CD14-positive monocyte (primary cell): ENCODE measurements around the gene CGN. TPM values are rescaled to one million over a fixed set of nuclear protein-coding genes. Genes with fewer than 3 reads are reported as not detected.
A peak's percentile ranks its signal among the peaks of the same experiment; 100 is the strongest.

Experiments used
- DNase-seq, 3 donors: peaks; one replicate each; pipeline ENCODE4 v3.0.0-alpha.2; 2011 to 2022
- H2AFZ ChIP-seq: 2 replicates; pipeline ENCODE4 v1.6.0; 2012; ENCODE audit warnings: mild to moderate bottlenecking, low read depth, low read length, inconsistent platforms; ENCODE audit not compliant: insufficient read depth, poor library complexity, severe bottlenecking
- H3K27ac ChIP-seq, 2 donors: 1 replicate in 1 of 2; 2 replicates in 1 of 2; pipeline ENCODE4 v1.5.1; 2012 to 2013; ENCODE audit warnings: low read length in 2 of 2, control low read depth in 1 of 2, inconsistent platforms in 1 of 2, low read depth in 1 of 2, mild to moderate bottlenecking in 1 of 2
- H3K27me3 ChIP-seq, 2 donors: one replicate each; pipeline versions ENCODE4 v1.6.0 to v1.6.1; 2011 to 2013; ENCODE audit warnings: low read length in 2 of 2; ENCODE audit not compliant: control insufficient read depth in 2 of 2, insufficient read depth in 2 of 2
- H3K36me3 ChIP-seq, 2 donors: replicated peaks in 1 of 2; 1 replicate in 1 of 2; 2 replicates in 1 of 2; pipeline versions ENCODE4 v1.5.1 to v1.6.1; 2012 to 2013; ENCODE audit warnings: low read length in 2 of 2, control low read depth in 1 of 2, inconsistent platforms in 1 of 2, mild to moderate bottlenecking in 1 of 2; ENCODE audit not compliant: insufficient read depth in 2 of 2, control insufficient read depth in 1 of 2
- H3K4me1 ChIP-seq, 2 donors: 1 replicate in 1 of 2; 2 replicates in 1 of 2; pipeline versions ENCODE4 v1.5.1 to v1.6.1; 2012 to 2013; ENCODE audit warnings: low read length in 2 of 2, control low read depth in 1 of 2, inconsistent platforms in 1 of 2, mild to moderate bottlenecking in 1 of 2, moderate library complexity in 1 of 2; ENCODE audit not compliant: insufficient read depth in 2 of 2, control insufficient read depth in 1 of 2
- H3K4me2 ChIP-seq: replicated peaks from 2 replicates; pipeline ENCODE3; 2012; ENCODE audit warnings: low read length, moderate library complexity, mild to moderate bottlenecking; ENCODE audit not compliant: poor library complexity, severe bottlenecking; ENCODE audit errors: extremely low read depth
- H3K4me3 ChIP-seq, 3 experiments: fragments of 200-600 bp in 1 of 3; sonication (generic) in 1 of 3; replicated peaks in 1 of 3; 1 replicate in 2 of 3; 2 replicates in 1 of 3; pipeline ENCODE4 v1.5.1; 2011 to 2013; ENCODE audit warnings: low read length in 3 of 3, mild to moderate bottlenecking in 3 of 3, control low read depth in 2 of 3, low read depth in 2 of 3, inconsistent platforms in 1 of 3, moderate library complexity in 1 of 3
- H3K79me2 ChIP-seq: 2 replicates; pipeline ENCODE4 v1.6.0; 2012; ENCODE audit warnings: mild to moderate bottlenecking, control low read depth, inconsistent platforms, low read length, moderate library complexity; ENCODE audit not compliant: insufficient read depth
- H3K9ac ChIP-seq: 2 replicates; pipeline ENCODE4 v1.6.0; 2017; ENCODE audit warnings: low read length, mild to moderate bottlenecking; ENCODE audit not compliant: insufficient read depth, poor library complexity, severe bottlenecking
- H3K9me3 ChIP-seq, 2 donors: replicated peaks in 1 of 2; 1 replicate in 1 of 2; 2 replicates in 1 of 2; pipeline versions ENCODE4 v1.5.1 to v1.6.1; 2012 to 2013; ENCODE audit warnings: low read length in 2 of 2, control low read depth in 1 of 2; ENCODE audit not compliant: control insufficient read depth in 1 of 2, insufficient read depth in 1 of 2
- H4K20me1 ChIP-seq: 2 replicates; pipeline ENCODE4 v1.6.0; 2012; ENCODE audit warnings: mild to moderate bottlenecking, low read length, control low read depth, moderate library complexity; ENCODE audit not compliant: insufficient read depth
- H3K27ac Mint-ChIP-seq, 7 donors: one replicate each; pipeline ENCODE4 v1.8.0; 2020; ENCODE audit warnings: mild to moderate bottlenecking in 7 of 7, mixed read lengths in 7 of 7, moderate library complexity in 6 of 7, inconsistent platforms in 2 of 7
- H3K27me3 Mint-ChIP-seq, 3 donors: one replicate each; pipeline ENCODE4 v1.8.0; 2021 to 2022; ENCODE audit warnings: low read depth in 3 of 3, mild to moderate bottlenecking in 3 of 3, mixed read lengths in 3 of 3, moderate library complexity in 3 of 3, inconsistent platforms in 1 of 3
- H3K36me3 Mint-ChIP-seq, 2 donors: one replicate each; pipeline ENCODE4 v1.8.0; 2020; ENCODE audit warnings: mixed read lengths in 2 of 2, inconsistent platforms in 1 of 2, mild to moderate bottlenecking in 1 of 2
- H3K4me1 Mint-ChIP-seq: one replicate; pipeline ENCODE4 v1.8.0; 2020; ENCODE audit warnings: mild to moderate bottlenecking, mixed read lengths
- H3K4me3 Mint-ChIP-seq, 2 donors: one replicate each; pipeline ENCODE4 v1.8.0; 2020; ENCODE audit warnings: mild to moderate bottlenecking in 2 of 2, mixed read lengths in 2 of 2, moderate library complexity in 1 of 2
- H3K9me3 Mint-ChIP-seq, 7 donors: one replicate each; pipeline ENCODE4 v1.8.0; 2020 to 2022; ENCODE audit warnings: mixed read lengths in 7 of 7, mild to moderate bottlenecking in 6 of 7, moderate library complexity in 6 of 7, inconsistent platforms in 2 of 7
- WGBS: methylation state at CpG from one replicate; pipeline ENCODE4 v1.1.5; 2013; ENCODE audit warnings: missing lambda C conversion rate; ENCODE audit not compliant: insufficient coverage; 5-methylcytosine and 5-hydroxymethylcytosine counted together
- intact Hi-C, 2 donors: fragments of 100-400 bp; cut with micrococcal nuclease; formaldehyde crosslinking; loops; one replicate each; pipeline versions ENCODE4 v1.15.0 to v1.15.1; 2023
- polyA plus RNA-seq, 3 donors: library from polyadenylated mRNA; depleted of rRNA in 1 of 3; unstranded in 2 of 3; stranded (reverse) in 1 of 3; fragments of 300-500 nt in 2 of 3; fragments of >200 nt in 1 of 3; fragmentation: Illumina TruSeq in 2 of 3; gene quantifications; 1 replicate in 2 of 3; 2 replicates in 1 of 3; pipeline ENCODE4 v1.2.3, GENCODE V29; 2012 to 2021
- TF ChIP-seq, protein P1 (sequence below): fragments of 200-600 bp; IDR thresholded peaks from one replicate; pipeline ENCODE4 v1.8.0; 2022; ENCODE audit warnings: antibody characterized with exemption, mild to moderate bottlenecking

CGN gene
- polyA plus RNA-seq, 3 donors = not detected

GRCh38 chr1:151540021-151540981, 29.1 kb downstream of the CGN start, which contains the start of gene TUFT1:
TSS of gene TUFT1 (plus strand) at chr1:151540309. CDS start at chr1:151540367, 58 bp downstream.
- Mint-ChIP-seq H3K27ac (peak within 1 kb of the TSS; percentile 70 to 89 (median 83)), H3K27me3 (peaks cover 21 to 30% (median 27%) of the 10 kb centered on the region in 3 donors), H3K9me3 (no peaks in the 10 kb centered on the region), H3K4me1 (peaks cover 24% of the 10 kb centered on the region), H3K36me3 (peaks cover 0 to 5% of the 10 kb centered on the region in 2 donors), H3K4me3 (peak within 1 kb of the TSS; percentile 95 to 96)
- no peaks in the 10 kb centered on the region for H4K20me1 ChIP-seq
- H3K79me2 ChIP-seq = no peaks in the 10 kb centered on the region
- peak within 1 kb of the TSS; percentile 25 to 57 for H3K27ac ChIP-seq
- WGBS = under 1% methylated on average over 66 of the region's 70 CpGs
- DNase-seq = peak; percentile 81 to 88 (median 86)
- peak within 1 kb of the TSS; percentile 58 for H3K9ac ChIP-seq
- TF ChIP-seq, protein P1, sequence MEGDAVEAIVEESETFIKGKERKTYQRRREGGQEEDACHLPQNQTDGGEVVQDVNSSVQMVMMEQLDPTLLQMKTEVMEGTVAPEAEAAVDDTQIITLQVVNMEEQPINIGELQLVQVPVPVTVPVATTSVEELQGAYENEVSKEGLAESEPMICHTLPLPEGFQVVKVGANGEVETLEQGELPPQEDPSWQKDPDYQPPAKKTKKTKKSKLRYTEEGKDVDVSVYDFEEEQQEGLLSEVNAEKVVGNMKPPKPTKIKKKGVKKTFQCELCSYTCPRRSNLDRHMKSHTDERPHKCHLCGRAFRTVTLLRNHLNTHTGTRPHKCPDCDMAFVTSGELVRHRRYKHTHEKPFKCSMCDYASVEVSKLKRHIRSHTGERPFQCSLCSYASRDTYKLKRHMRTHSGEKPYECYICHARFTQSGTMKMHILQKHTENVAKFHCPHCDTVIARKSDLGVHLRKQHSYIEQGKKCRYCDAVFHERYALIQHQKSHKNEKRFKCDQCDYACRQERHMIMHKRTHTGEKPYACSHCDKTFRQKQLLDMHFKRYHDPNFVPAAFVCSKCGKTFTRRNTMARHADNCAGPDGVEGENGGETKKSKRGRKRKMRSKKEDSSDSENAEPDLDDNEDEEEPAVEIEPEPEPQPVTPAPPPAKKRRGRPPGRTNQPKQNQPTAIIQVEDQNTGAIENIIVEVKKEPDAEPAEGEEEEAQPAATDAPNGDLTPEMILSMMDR = no peak
- H3K4me1 ChIP-seq = peaks cover 21% of the 10 kb centered on the region in 2 donors
- peak within 1 kb of the TSS; percentile 91 for H3K4me2 ChIP-seq
- intact Hi-C loops = loop anchor here in 1 of 2 donors (5.0 kb wide), 1 partner anchor 83 kb away; the partner anchor contains the start of gene POGZ
- peak within 1 kb of the TSS; percentile 59 to 87 (median 78) for H3K4me3 ChIP-seq
- H2AFZ ChIP-seq = peak within 1 kb of the TSS; percentile 78
- no peaks in the 10 kb centered on the region for H3K36me3 ChIP-seq
- peaks cover 5 to 20% of the 10 kb centered on the region in 2 donors for H3K27me3 ChIP-seq
- no peaks in the 10 kb centered on the region for H3K9me3 ChIP-seq

GRCh38 chr1:151540982-151541377, 29.8 kb downstream of the CGN start:
- Mint-ChIP-seq H3K36me3 (peaks cover 0 to 5% of the 10 kb centered on the region in 2 donors), H3K4me3 (peak overlapping the region; percentile 95 to 96), H3K27me3 (peaks cover 21 to 30% (median 27%) of the 10 kb centered on the region in 3 donors), H3K9me3 (no peaks in the 10 kb centered on the region), H3K4me1 (peaks cover 24% of the 10 kb centered on the region), H3K27ac (peak overlapping the region in 3 of 7 donors; percentile 70 to 88 (median 82))
- TF ChIP-seq, protein P1 = no peak
- Histone ChIP-seq H3K79me2 (no peaks in the 10 kb centered on the region), H3K27ac (peak overlapping the region in 1 of 2 donors; percentile 57), H3K36me3 (no peaks in the 10 kb centered on the region), H2AFZ (peak overlapping the region; percentile 78), H3K4me1 (peaks cover 21% of the 10 kb centered on the region in 2 donors), H3K4me2 (peak overlapping the region; percentile 91), H3K4me3 (peak overlapping the region; percentile 59 to 87 (median 78)), H3K27me3 (peaks cover 5 to 20% of the 10 kb centered on the region in 2 donors), H4K20me1 (no peaks in the 10 kb centered on the region), H3K9ac (peak overlapping the region; percentile 58), H3K9me3 (no peaks in the 10 kb centered on the region)
- intact Hi-C loops = loop anchor here in 1 of 2 donors (5.0 kb wide), 1 partner anchor 84 kb away; the partner anchor contains the start of gene POGZ
- DNase-seq = peak; percentile 4 to 29 (median 27)
- no CpG with 5 or more reads among the region's 13 CpGs for WGBS
